ENCODE data around the gene KCTD16.

DNA sequence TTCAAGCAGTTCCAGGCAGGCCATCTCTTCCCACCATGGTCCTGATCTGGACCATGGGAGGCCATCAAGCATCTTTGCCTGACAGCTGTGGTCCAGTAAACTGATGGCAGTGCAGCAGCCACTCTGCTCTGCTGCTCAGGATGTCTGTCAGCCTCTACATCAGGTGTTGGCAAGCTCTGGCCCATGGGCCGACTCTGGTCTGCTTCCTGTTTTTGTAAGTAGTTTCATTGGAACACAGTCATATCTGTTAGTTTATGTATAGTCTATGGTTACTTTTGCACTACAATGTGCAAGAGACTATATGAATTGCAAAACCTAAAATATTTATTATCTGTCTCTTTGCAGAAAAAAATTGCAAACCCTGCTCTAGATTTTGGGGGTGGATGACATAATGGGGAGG, 225.0 kb downstream of the KCTD16 start:
- TF ChIP-seq, protein P1, sequence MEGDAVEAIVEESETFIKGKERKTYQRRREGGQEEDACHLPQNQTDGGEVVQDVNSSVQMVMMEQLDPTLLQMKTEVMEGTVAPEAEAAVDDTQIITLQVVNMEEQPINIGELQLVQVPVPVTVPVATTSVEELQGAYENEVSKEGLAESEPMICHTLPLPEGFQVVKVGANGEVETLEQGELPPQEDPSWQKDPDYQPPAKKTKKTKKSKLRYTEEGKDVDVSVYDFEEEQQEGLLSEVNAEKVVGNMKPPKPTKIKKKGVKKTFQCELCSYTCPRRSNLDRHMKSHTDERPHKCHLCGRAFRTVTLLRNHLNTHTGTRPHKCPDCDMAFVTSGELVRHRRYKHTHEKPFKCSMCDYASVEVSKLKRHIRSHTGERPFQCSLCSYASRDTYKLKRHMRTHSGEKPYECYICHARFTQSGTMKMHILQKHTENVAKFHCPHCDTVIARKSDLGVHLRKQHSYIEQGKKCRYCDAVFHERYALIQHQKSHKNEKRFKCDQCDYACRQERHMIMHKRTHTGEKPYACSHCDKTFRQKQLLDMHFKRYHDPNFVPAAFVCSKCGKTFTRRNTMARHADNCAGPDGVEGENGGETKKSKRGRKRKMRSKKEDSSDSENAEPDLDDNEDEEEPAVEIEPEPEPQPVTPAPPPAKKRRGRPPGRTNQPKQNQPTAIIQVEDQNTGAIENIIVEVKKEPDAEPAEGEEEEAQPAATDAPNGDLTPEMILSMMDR (IDR thresholded peaks at IDR 0.05), result no peak
- TF ChIP-seq POLR2A (IDR thresholded peaks at IDR 0.05), result no peak

Data from body of pancreas (tissue), 4 donors.